DND-41 (cell line): ENCODE data around the gene ARFGEF3.

Experiments used
- ATAC-seq: fragments of 200-7000 bp; cut with Tn5 transposase; 3 replicates; pipeline ENCODE4 v1.9.1; 2021; ENCODE audit warnings: low read depth; ENCODE audit not compliant: insufficient read depth
- DNase-seq: peaks from one replicate; pipeline ENCODE4 v3.0.0-alpha.2; 2020
- H2AFZ ChIP-seq: 2 replicates; pipeline ENCODE4 v1.6.0; 2012; ENCODE audit warnings: low read depth, low read length
- H3K27ac ChIP-seq: 2 replicates; pipeline ENCODE4 v1.5.1; 2012; ENCODE audit warnings: low read length, inconsistent platforms
- H3K27me3 ChIP-seq: fragments of 200-600 bp; sonication (generic); 2 replicates; pipeline ENCODE4 v1.6.0; 2012; ENCODE audit warnings: low read length, mild to moderate bottlenecking, inconsistent platforms; ENCODE audit not compliant: insufficient read depth, poor library complexity
- H3K36me3 ChIP-seq: 2 replicates; pipeline ENCODE4 v1.5.1; 2012; ENCODE audit warnings: low read length, inconsistent platforms; ENCODE audit not compliant: insufficient read depth
- H3K4me1 ChIP-seq: 2 replicates; pipeline ENCODE4 v1.5.1; 2012; ENCODE audit warnings: mild to moderate bottlenecking, low read length; ENCODE audit not compliant: insufficient read depth
- H3K4me2 ChIP-seq: 2 replicates; pipeline ENCODE4 v1.6.0; 2012; ENCODE audit warnings: mild to moderate bottlenecking, moderate library complexity, low read length, inconsistent platforms; ENCODE audit not compliant: insufficient read depth
- H3K4me3 ChIP-seq, 2 experiments: fragments of 200-600 bp in 1 of 2; shearing (Covaris generic) in 1 of 2; 2 replicates each; pipeline ENCODE4 v1.5.1; 2012 to 2016; ENCODE audit warnings: inconsistent platforms in 2 of 2, low read length in 2 of 2, mild to moderate bottlenecking in 2 of 2, low read depth in 1 of 2, moderate library complexity in 1 of 2
- H3K79me2 ChIP-seq: 2 replicates; pipeline ENCODE4 v1.6.0; 2012; ENCODE audit warnings: low read length, inconsistent platforms; ENCODE audit not compliant: insufficient read depth
- H3K9ac ChIP-seq: 2 replicates; pipeline ENCODE4 v1.6.0; 2012; ENCODE audit warnings: low read depth, mild to moderate bottlenecking, inconsistent platforms, low read length, moderate library complexity
- H3K9me3 ChIP-seq: 2 replicates; pipeline ENCODE4 v1.5.1; 2012; ENCODE audit warnings: low read length, moderate library complexity, mild to moderate bottlenecking, inconsistent platforms; ENCODE audit not compliant: insufficient read depth, severe bottlenecking
- H4K20me1 ChIP-seq: 2 replicates; pipeline ENCODE4 v1.6.0; 2012; ENCODE audit warnings: low read length; ENCODE audit not compliant: insufficient read depth
- EZH2 ChIP-seq: IDR thresholded peaks from 3 replicates; pipeline ENCODE4 v1.6.1; 2012; ENCODE audit warnings: borderline replicate concordance, low read depth, mild to moderate bottlenecking, moderate library complexity, low read length, inconsistent platforms; ENCODE audit not compliant: severe bottlenecking
- TF ChIP-seq, protein P1 (sequence below): IDR thresholded peaks from 2 replicates; pipeline ENCODE4 v1.5.1; 2012; ENCODE audit warnings: borderline replicate concordance, low read length, moderate library complexity, mild to moderate bottlenecking; ENCODE audit not compliant: poor library complexity, severe bottlenecking; ENCODE audit errors: extremely low read depth

Gene ARFGEF3

DNA sequence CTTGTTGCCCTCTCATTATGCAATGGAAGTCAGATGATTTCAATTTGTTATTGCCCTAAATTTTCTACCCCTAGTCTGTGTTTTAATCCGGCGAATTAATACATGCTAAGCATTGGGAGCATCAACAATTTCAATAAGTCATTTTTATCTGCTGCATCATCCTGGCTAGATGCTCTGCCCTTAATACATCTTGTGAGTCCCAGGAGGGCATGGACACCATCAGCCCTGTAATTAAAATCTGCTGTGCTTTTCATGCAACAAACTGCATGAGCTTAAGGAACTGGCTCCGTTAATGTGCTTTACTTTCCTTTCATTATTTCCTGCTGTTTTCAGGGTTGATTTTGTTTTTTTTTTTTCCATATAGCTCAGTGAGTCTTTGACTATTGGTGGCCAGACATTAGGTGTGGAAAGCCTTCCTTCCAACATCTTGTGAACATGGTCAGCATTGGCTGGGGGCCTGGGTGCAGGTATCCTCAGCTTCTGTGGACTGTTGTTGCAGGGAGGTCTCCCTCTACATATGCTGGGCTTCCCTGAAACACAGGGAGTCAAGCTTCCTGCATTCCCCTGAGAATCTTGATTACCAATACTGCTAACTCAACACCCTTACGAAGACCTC is 65.1 kb downstream of the ARFGEF3 start:
- no peak for ATAC-seq
- Histone ChIP-seq H3K79me2 (no peaks in the 10 kb centered on the region), H3K4me2 (no peak overlapping the region), H4K20me1 (no peaks in the 10 kb centered on the region), H3K27me3 (peaks cover 8% of the 10 kb centered on the region), H3K9me3 (no peaks in the 10 kb centered on the region), H3K36me3 (no peaks in the 10 kb centered on the region), H2AFZ (no peak overlapping the region), H3K4me3 (no peak overlapping the region), H3K4me1 (no peaks in the 10 kb centered on the region), H3K27ac (no peak overlapping the region), H3K9ac (no peak overlapping the region)
- TF ChIP-seq, protein P1, sequence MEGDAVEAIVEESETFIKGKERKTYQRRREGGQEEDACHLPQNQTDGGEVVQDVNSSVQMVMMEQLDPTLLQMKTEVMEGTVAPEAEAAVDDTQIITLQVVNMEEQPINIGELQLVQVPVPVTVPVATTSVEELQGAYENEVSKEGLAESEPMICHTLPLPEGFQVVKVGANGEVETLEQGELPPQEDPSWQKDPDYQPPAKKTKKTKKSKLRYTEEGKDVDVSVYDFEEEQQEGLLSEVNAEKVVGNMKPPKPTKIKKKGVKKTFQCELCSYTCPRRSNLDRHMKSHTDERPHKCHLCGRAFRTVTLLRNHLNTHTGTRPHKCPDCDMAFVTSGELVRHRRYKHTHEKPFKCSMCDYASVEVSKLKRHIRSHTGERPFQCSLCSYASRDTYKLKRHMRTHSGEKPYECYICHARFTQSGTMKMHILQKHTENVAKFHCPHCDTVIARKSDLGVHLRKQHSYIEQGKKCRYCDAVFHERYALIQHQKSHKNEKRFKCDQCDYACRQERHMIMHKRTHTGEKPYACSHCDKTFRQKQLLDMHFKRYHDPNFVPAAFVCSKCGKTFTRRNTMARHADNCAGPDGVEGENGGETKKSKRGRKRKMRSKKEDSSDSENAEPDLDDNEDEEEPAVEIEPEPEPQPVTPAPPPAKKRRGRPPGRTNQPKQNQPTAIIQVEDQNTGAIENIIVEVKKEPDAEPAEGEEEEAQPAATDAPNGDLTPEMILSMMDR: no peak
- no peak for TF ChIP-seq EZH2
- DNase-seq: no peak

DNA sequence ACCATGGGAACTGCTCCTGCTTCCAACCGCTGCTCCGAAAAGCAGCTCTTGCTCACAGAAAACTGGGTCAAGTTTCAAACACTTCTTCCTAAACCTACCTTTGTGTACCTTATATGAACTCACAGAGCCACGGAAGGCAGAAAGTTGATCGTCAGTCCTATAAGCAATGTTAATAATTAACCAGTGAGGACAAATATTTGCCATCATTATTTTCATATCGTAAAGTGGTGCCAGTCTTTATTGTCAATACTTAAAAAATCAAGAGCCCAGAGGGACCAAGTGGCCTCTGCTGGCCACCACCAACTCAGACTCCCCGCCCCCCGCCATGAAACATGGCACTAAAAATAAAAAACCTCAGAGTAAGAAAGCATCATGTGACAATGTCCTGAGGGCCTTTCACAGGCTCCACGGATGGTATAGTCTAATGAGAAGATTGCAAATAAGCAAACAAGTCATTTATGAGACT is 65.6 kb downstream of the ARFGEF3 start:
- no peak for ATAC-seq
- H3K4me1 ChIP-seq: no peaks in the 10 kb centered on the region
- TF ChIP-seq, protein P1: no peak
- no peak for TF ChIP-seq EZH2
- no peaks in the 10 kb centered on the region for H3K79me2 ChIP-seq
- DNase-seq: no peak
- no peak overlapping the region for H3K4me2 ChIP-seq
- no peaks in the 10 kb centered on the region for H4K20me1 ChIP-seq
- H3K9ac ChIP-seq: no peak overlapping the region
- no peak overlapping the region for H3K27ac ChIP-seq
- H2AFZ ChIP-seq: no peak overlapping the region
- H3K36me3 ChIP-seq: no peaks in the 10 kb centered on the region
- H3K9me3 ChIP-seq: no peaks in the 10 kb centered on the region
- H3K27me3 ChIP-seq: peaks cover 10% of the 10 kb centered on the region
- no peak overlapping the region for H3K4me3 ChIP-seq

DNA sequence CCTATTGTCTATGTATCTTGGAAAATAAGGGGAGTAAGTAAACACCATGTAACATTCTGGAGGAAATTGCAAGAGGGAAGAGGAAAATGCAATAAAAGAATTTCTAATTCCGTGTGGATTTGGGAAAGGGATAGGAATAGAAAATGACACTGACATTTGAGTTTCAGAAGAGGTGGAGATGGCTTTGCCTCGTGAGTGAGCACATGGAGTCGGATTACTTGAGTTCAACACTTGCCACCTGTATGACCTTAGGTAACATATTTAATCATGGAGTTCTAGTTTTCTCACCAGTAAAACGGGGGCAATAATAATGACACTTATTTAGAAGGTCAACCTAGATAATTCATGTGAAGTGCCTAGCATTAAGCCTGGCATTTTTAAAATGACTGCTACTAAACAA is 67.3 kb downstream of the ARFGEF3 start:
- no peak for ATAC-seq
- no peaks in the 10 kb centered on the region for H4K20me1 ChIP-seq

More for the DNA sequence above, 67.3 kb downstream of the ARFGEF3 start:
- Histone ChIP-seq H3K4me1 (no peaks in the 10 kb centered on the region), H3K9me3 (no peaks in the 10 kb centered on the region), H3K4me2 (no peak overlapping the region), H3K27me3 (peaks cover 10% of the 10 kb centered on the region), H3K4me3 (no peak overlapping the region), H3K79me2 (no peaks in the 10 kb centered on the region), H2AFZ (no peak overlapping the region), H3K9ac (no peak overlapping the region), H3K36me3 (no peaks in the 10 kb centered on the region), H3K27ac (no peak overlapping the region)
- no peak for TF ChIP-seq EZH2
- TF ChIP-seq, protein P1: no peak
- DNase-seq: no peak
